ELR (cell line): Measurements from ENCODE around the gene PUS1.
A peak's percentile ranks its signal among the peaks of the same experiment; 100 is the strongest.

ENCODE experiments used
- DNase-seq: peaks from one replicate; pipeline ENCODE4 v3.0.0-alpha.2; 2015; ENCODE audit warnings: low read depth

Gene PUS1

GRCh38 chr12:131902332-131903241, 26.5 kb upstream of the PUS1 start:
- DNase-seq: no peak

- DNase-seq: no peak
These were observed 25.5 kb upstream of the PUS1 start for GRCh38 chr12:131903270-131904255.

GRCh38 chr12:131904346-131904745, 24.7 kb upstream of the PUS1 start:
- no peak for DNase-seq

DNA sequence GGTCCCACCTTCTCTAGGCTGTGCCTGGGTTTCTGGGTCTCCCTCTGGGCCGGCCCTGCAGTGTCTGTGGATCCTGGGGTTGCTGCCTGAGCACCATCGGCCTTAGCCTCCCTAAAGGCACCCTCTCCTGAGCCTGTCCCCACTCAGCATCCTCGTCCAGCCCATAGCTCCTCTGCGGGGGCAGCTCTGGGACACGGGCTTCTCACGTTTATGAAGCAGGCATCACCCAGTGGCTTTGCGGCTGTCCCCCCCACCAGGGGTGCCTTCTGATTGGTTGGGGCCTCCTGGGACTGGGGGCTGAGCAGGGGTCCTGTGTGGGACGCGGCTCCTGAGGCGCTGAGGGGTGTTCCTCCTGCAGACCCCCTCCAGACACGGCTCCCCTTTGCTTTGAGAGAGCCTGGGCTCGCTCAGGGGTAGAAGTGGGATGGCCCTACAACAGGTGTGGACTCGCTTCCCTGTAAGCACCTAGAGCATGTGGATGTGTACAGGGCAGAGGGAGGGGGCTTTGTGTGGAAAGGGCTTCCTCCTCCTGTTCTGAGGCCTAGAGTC, 23.9 kb upstream of the PUS1 start:
- DNase-seq: no peak

DNA sequence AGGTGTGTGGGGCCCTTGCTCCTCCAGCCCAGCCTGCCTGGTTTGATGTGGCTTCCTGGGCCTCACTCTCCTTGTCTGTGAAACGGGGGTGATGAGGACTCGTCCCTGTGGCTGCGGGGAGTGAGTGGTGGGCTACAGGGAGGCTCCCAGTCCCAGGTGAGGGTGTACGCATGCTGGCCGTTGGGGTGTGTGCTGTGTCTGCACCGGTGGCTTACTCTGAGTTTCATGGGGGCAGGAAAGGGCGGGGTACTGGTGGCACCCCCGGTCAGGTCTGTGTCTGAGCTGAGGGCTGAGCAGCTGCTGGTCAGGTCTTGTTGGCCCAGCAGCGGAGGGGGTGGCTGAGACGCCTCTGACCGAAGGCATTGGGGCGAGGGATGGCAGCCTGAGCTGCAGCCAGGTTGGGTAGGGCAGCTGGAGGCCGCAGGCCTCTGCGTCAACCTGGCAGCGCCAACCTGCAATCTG, 23.4 kb upstream of the PUS1 start:
- DNase-seq: no peak

DNA sequence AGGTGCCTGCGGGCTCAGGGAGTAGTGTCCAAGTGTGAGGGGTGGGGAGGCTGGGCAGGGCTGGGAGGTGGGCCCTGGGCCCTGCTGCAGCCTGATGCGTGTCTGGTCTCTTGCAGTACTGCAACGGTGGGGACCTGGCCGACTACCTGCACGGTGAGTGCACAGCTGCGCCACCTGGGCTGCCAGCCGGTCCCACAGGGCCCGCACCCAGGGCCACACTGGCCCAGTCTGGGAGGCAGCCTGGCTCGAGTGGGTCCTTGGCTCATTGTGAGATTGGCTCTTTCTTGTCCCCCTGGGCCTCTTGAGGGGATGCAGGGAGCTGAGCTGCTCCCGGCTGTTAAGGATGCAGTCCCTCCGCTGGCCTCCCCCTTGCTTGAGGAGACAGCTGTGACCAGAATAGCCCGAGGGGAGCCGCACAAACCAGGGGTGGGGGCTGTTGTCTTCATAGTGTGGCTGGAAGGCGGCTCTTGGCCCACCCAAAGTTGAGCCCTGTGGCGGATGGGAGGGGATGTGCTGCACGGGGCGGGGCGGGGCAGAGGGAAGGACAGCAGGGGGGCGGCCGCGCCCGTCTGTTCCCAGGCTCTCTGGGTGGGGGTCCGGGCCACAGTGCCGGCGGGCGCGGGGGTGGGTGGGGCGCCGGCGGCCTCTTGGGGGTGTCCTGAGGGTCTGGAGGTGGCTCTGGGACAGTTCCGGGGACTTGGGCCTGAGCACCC, 21.5 kb upstream of the PUS1 start:
- no peak for DNase-seq

GRCh38 chr12:131908092-131909080, 20.7 kb upstream of the PUS1 start:
- DNase-seq: no peak

DNA sequence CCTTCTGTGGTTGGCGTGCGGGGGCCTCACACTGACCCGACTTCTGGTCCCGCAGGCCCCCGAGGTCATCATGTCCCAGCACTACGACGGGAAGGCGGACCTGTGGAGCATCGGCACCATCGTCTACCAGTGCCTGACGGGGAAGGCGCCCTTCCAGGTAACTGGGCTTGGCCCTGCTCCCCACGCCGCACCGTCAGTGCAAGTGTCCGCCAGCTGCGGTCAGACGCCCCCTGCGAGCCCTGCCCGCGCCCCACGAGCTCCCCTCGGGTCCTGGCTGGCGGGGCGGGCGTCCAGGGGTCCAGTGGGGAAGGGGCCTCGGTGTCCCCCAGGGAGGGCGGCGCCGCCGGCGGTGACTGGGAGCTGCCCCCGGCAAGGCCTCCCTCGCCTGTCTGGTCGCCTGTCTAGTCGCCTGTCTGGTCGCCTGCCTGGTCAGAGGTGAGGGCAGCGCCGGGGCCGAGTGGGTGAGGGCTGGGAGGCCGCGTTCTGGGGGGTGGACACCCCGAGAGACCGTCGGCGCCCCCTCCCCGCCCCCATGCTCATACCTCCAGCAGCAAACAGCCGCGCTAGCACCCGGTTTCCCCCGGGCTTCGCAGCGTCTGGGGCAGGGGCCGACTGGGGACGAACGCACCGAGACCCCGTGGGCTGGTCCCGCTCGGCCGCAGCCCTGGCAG, 19.9 kb upstream of the PUS1 start:
- no peak for DNase-seq

GRCh38 chr12:131909752-131910219, 19.3 kb upstream of the PUS1 start:
- no peak for DNase-seq

- DNase-seq: peak; percentile 33
These were observed 18.6 kb upstream of the PUS1 start for GRCh38 chr12:131910302-131911027.

DNA sequence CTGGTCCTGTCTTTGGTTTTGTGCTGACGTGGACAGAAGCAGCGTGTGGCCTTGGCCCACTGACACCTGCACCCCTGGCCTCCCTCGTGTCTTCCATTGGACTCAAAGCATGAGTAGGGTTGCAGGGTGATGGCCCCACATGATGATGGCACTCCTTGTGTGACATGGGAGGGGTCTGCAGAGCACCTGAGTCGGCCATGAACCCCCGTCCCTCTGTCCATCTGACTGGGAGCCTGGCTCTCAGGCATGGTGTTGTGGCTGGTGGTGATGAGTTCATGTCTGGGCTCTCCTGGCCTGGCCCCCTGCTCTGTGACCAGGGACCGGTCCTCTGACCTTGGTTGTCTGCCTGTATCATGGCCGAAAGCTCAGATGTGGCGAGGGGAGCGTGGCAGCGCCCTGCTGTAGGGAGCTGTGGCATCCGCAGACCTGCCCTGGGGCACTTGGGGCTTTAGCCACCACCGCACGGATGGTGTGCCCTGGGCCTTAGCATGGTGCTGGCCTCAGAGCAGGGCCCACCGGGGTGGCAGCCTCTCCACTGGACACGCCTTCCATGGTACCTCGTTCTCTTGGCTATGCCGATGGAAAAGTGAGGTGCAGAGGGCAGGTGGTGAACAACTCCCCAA, 17.9 kb upstream of the PUS1 start:
- no peak for DNase-seq

DNA sequence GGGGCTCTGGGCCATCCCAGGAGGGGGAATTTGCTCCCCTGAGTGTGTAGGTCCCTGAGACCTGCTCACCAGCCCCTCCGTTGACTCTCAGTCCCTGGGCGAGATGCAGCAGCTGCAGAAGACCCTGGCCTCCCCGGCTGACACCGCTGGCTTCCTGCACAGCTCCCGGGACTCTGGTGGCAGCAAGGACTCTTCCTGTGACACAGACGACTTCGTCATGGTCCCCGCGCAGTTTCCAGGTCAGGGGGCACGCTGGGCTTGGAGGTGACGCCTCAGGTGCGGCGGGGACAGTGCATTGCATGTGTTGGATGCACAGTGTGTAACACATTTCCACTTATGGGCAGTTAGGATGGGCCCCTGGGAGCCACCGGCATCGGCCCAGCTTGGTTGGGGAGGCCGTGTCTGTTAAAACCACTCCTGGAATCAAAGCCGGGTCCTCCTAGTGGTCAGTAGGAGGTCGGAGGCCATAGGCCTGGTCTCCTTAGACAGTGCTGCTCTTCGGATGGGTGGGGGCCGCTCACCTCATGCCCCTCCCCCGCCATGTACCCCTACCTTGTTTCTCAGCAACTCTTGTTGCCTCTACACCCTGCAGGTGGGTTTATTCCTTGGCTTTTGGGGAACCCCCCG, 17.1 kb upstream of the PUS1 start:
- peak; percentile 14 for DNase-seq

DNA sequence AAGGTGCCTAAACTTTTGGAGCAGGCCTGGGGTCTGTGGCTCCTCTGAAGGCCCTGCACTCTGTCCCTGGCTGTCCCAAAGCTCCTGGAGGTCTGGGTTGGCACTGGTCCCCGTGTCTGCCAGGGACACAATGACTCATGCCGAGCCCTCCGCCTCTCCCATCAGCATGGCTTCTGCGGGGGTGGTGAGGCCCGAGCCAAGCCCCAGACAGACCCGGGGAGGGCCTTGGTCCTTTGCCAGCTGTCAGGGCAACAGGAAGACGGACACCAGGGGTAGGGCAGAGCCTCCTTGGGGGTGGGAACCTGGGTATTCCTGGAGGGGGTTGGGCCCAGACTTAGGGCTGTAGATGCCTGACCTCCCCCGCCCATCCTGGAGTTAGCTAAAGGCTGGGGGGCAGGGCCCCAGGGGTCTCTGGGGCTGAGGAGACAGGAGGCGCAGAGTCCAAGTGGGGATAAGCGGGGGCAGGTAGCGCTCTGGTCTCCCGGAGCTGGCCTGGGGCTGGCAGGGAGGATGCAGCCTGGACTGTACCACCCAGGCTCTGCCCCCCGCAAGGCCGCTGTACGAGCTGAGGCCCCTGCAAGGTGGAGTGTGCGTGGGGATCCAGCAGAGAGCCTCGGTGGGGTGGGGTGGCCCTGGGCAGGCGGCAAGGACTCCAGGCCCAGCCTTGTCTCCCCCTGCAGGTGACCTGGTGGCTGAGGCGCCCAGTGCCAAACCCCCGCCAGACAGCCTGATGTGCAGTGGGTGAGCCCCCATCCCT, 16.4 kb upstream of the PUS1 start:
- DNase-seq: peak; percentile 82

DNA sequence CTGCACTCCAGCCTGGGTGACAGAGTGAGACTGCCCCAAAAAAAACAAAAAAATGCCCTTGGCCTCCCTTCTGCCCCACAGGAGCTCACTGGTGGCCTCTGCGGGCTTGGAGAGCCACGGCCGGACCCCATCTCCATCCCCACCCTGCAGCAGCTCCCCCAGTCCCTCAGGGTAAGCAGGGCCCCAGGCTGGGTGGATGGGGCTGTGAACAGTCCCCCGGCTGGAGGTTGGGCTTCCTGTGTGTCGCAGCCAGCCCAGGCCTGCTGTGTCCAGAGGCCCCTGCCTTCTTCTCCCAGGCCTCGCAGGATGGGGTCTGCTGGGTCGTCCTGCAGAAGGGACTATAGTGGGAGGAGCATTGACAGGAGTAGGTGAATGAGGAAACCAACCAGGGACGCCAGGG, 15.4 kb upstream of the PUS1 start:
- no peak for DNase-seq

DNA sequence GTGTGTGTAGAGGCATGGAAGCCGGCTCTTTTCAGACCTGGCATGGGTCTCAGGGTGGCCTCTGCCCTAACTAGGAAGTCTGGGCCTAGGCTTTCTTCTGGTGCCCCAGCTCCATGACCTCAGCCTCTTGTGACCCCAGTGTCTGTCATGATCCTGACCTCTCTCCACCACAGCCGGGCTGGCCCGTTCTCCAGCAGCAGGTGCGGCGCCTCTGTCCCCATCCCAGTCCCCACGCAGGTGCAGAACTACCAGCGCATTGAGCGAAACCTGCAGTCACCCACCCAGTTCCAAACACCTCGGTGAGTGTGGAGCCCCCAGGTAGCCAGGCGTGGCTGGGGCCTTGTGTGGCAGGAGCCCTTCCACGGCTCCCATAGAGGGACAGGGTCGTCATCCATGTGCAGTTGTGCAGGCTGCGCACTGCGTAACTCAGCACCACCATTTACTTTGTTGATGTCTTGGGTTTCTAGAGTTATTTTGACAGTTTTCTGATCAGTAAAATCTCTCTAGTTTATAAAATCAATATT, 14.8 kb upstream of the PUS1 start:
- no peak for DNase-seq

DNA sequence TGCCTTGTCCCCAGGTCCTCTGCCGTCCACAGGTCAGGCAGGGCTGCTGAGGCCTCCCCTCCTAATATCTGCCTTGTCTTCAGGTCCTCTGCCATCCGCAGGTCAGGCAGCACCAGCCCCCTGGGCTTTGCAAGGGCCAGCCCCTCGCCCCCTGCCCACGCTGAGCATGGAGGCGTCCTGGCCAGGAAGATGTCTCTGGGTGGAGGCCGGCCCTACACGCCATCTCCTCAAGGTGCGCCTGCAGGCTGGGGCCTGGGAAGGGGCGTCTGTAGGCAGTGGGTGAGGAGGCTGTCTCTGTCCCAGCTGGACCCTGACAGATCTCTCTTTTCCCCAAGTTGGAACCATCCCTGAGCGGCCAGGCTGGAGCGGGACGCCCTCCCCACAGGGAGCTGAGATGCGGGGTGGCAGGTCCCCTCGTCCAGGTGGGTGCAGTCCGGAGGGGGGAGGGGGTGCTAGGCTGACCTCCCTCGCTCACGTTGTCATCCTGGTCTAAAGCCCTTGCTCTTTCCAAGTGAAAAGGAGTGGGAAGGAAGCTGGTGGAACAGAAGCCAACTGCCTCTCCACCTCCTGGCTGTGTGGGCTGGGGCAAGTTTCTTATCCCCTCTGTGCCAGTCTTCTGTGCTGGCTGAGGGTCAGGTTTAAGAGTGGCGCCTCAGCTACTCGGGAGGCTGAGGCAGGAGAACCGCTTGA, 13.9 kb upstream of the PUS1 start:
- no peak for DNase-seq

- no peak for DNase-seq
These were observed 13.3 kb upstream of the PUS1 start for GRCh38 chr12:131915823-131916222.
